Transverse colon (tissue), 4 donors: ENCODE data around the gene KMT2C. TPM values are rescaled to one million over a fixed set of nuclear protein-coding genes. Genes with fewer than 3 reads are reported as not detected.

Experiments
- DNase-seq: peaks from one replicate; pipeline ENCODE4 v3.0.0-alpha.2; 2019
- H3K27ac ChIP-seq, 4 donors: fragments of 200-600 bp; sonication (generic); 2 replicates each; pipeline ENCODE4 v1.5.1; 2016 to 2018; ENCODE audit warnings: inconsistent platforms in 4 of 4
- H3K27me3 ChIP-seq: fragments of 200-600 bp; sonication (generic); 2 replicates; pipeline ENCODE4 v1.5.1; 2017; ENCODE audit warnings: inconsistent platforms
- H3K36me3 ChIP-seq, 4 donors: fragments of 200-600 bp; sonication (generic); 2 replicates each; pipeline ENCODE4 v1.5.1; 2017 to 2019; ENCODE audit warnings: inconsistent platforms in 4 of 4
- H3K4me1 ChIP-seq, 4 donors: fragments of 200-600 bp; sonication (generic); 2 replicates each; pipeline ENCODE4 v1.5.1; 2017 to 2020; ENCODE audit warnings: inconsistent platforms in 4 of 4
- H3K4me3 ChIP-seq, 4 donors: fragments of 200-600 bp; sonication (generic); 1 replicate in 1 of 4; 2 replicates in 3 of 4; pipeline versions ENCODE4 v1.5.1 to v1.6.1; 2017 to 2019; ENCODE audit warnings: inconsistent platforms in 4 of 4
- H3K9me3 ChIP-seq, 2 donors: fragments of 200-600 bp; sonication (generic); 2 replicates each; pipeline ENCODE4 v1.5.1; 2017 to 2019; ENCODE audit warnings: inconsistent platforms in 2 of 2
- CTCF ChIP-seq, 5 experiments: fragments of 200-600 bp in 3 of 5; fragments of 450-650 bp in 2 of 5; sonication (generic) in 3 of 5; IDR thresholded peaks; 1 replicate in 2 of 5; 2 replicates in 3 of 5; pipeline ENCODE4 v1.5.1; 2016 to 2017; ENCODE audit warnings: antibody characterized with exemption in 5 of 5, inconsistent platforms in 3 of 5, mild to moderate bottlenecking in 2 of 5, moderate library complexity in 1 of 5
- EP300 ChIP-seq: sonication (generic); formaldehyde crosslinking; IDR thresholded peaks from one replicate; pipeline ENCODE4 v1.6.1; 2017; ENCODE audit warnings: antibody characterized with exemption, low read depth
- POLR2A ChIP-seq: fragments of 450-650 bp; IDR thresholded peaks from one replicate; pipeline ENCODE4 v1.6.1; 2016; ENCODE audit warnings: antibody characterized with exemption, mild to moderate bottlenecking, moderate library complexity
- POLR2AphosphoS5 ChIP-seq, 3 donors: sonication (generic); formaldehyde crosslinking; IDR thresholded peaks; one replicate each; pipeline ENCODE4 v1.6.1; 2016; ENCODE audit warnings: antibody characterized with exemption in 3 of 3
- whole genome bisulfite sequencing, 2 donors: methylation state at CpG; one replicate each; pipeline ENCODE4 v1.1.5; 2018; ENCODE audit warnings: low coverage in 1 of 2; 5-methylcytosine and 5-hydroxymethylcytosine counted together
- in situ Hi-C, 4 donors: fragments of 200-750 bp; cut with MboI; loops; one replicate each; pipeline versions ENCODE4 v1.15.0 to v1.15.1; 2017; ENCODE audit warnings: low sequenced_read_pairs in 3 of 4, low pct_ligation_motif_present in 1 of 4, low pct_unique_long_range_greater_than_20kb in 1 of 4
- intact Hi-C: fragments of 100-400 bp; cut with DNase I; formaldehyde crosslinking; loops from one replicate; pipeline ENCODE4 v1.15.1; 2023; ENCODE audit warnings: low total_unique reads
- total RNA-seq, 4 donors: library from RNA; depleted of rRNA; stranded (reverse); fragments of >200 nt; gene quantifications; one replicate each; pipeline ENCODE4 v1.1.0, GENCODE V29; 2016

Gene KMT2C
- total RNA-seq, 4 donors from 2014 or later: 72.6 to 99.5 (median 83.8) TPM

- no peak for DNase-seq
- H3K27me3 ChIP-seq: no peaks in the 10 kb centered on the region
- WGBS, 2 donors: 93% methylated on average over 11 of the region's 11 CpGs; no CpG with 5 or more reads in 1 of the 2 donors
- H3K4me3 ChIP-seq: no peak overlapping the region
- no peak overlapping the region for H3K27ac ChIP-seq
- intact Hi-C loops: no loop called here
- TF ChIP-seq POLR2A (no peak), POLR2AphosphoS5 (IDR thresholded peaks at IDR 0.05) (no peak)
- no peaks in the 10 kb centered on the region for H3K4me1 ChIP-seq
- H3K36me3 ChIP-seq: peaks cover 0 to 12% (median 0%) of the 10 kb centered on the region in 4 donors
- in situ Hi-C loops: no loop called here
- H3K9me3 ChIP-seq: no peaks in the 10 kb centered on the region
These were observed 330.6 kb downstream of the KMT2C start for GRCh38 chr7:152105205-152105604.

- no peak overlapping the region for H3K27ac ChIP-seq
- no peak overlapping the region for H3K4me3 ChIP-seq
- no peaks in the 10 kb centered on the region for H3K4me1 ChIP-seq
- intact Hi-C loops: no loop called here
- no peak for DNase-seq
- H3K27me3 ChIP-seq: no peaks in the 10 kb centered on the region
- in situ Hi-C loops: no loop called here
- H3K9me3 ChIP-seq: no peaks in the 10 kb centered on the region
- WGBS, 2 donors: 53 to 79% methylated on average over 5 of the region's 5 CpGs
- TF ChIP-seq EP300 (no peak), POLR2AphosphoS5 (IDR thresholded peaks at IDR 0.05) (no peak), CTCF (IDR thresholded peaks at IDR 0.05) (no peak), POLR2A (no peak)
- H3K36me3 ChIP-seq: peaks cover 0 to 12% (median 0%) of the 10 kb centered on the region in 4 donors
These were observed 332.1 kb downstream of the KMT2C start for GRCh38 chr7:152103691-152104090.

- H3K4me3 ChIP-seq: no peak overlapping the region
- TF ChIP-seq POLR2AphosphoS5 (IDR thresholded peaks at IDR 0.05): no peak
- no peak for TF ChIP-seq CTCF (IDR thresholded peaks at IDR 0.05)
- TF ChIP-seq POLR2A: no peak
- TF ChIP-seq EP300: no peak
- DNase-seq: no peak
- in situ Hi-C loops (no loop called here), intact Hi-C loops (no loop called here)
- H3K27me3 ChIP-seq: no peaks in the 10 kb centered on the region
- H3K27ac ChIP-seq: no peak overlapping the region
- peaks cover 0 to 12% (median 0%) of the 10 kb centered on the region in 4 donors for H3K36me3 ChIP-seq
- WGBS, 2 donors: 70 to 90% methylated on average over 1 to 7 of the region's 7 CpGs
- no peaks in the 10 kb centered on the region for H3K4me1 ChIP-seq
- no peaks in the 10 kb centered on the region for H3K9me3 ChIP-seq
These were observed 332.7 kb downstream of the KMT2C start for GRCh38 chr7:152103066-152103465.

GRCh38 chr7:152097330-152097729, 338.5 kb downstream of the KMT2C start:
- WGBS, 2 donors: 86 to 95% methylated on average over 4 of the region's 4 CpGs
- H3K4me3 ChIP-seq: no peak overlapping the region
- intact Hi-C loops (no loop called here), in situ Hi-C loops (no loop called here)
- H3K36me3 ChIP-seq: no peaks in the 10 kb centered on the region
- no peak overlapping the region for H3K27ac ChIP-seq
- H3K27me3 ChIP-seq: no peaks in the 10 kb centered on the region
- H3K9me3 ChIP-seq: no peaks in the 10 kb centered on the region
- TF ChIP-seq POLR2A: no peak
- TF ChIP-seq EP300: no peak
- no peak for TF ChIP-seq POLR2AphosphoS5 (IDR thresholded peaks at IDR 0.05)
- no peak for TF ChIP-seq CTCF (IDR thresholded peaks at IDR 0.05)
- no peak for DNase-seq
- H3K4me1 ChIP-seq: no peaks in the 10 kb centered on the region

- intact Hi-C loops (no loop called here), in situ Hi-C loops (no loop called here)
- H3K27ac ChIP-seq: no peak overlapping the region
- no peaks in the 10 kb centered on the region for H3K36me3 ChIP-seq
- TF ChIP-seq POLR2AphosphoS5 (IDR thresholded peaks at IDR 0.05) (no peak), EP300 (no peak), CTCF (IDR thresholded peaks at IDR 0.05) (no peak), POLR2A (no peak)
- H3K4me1 ChIP-seq: no peaks in the 10 kb centered on the region
- 92 to 97% methylated on average over 1 of the region's 1 CpG for WGBS, 2 donors
- H3K9me3 ChIP-seq: no peaks in the 10 kb centered on the region
- no peak overlapping the region for H3K4me3 ChIP-seq
- DNase-seq: no peak
- H3K27me3 ChIP-seq: no peaks in the 10 kb centered on the region
These were observed 340.0 kb downstream of the KMT2C start for GRCh38 chr7:152095771-152096170.
